HG03571 (cell line): ENCODE measurements around the gene ABLIM1.

ENCODE experiments used
- ATAC-seq: cut with Tn5 transposase; IDR thresholded peaks from one replicate; pipeline ENCODE4 v1.9.1; 2021; ENCODE audit not compliant: unreplicated experiment

ABLIM1 gene

GRCh38 chr10:114593816-114594468, 64.1 kb downstream of the ABLIM1 start:
- no peak for ATAC-seq

GRCh38 chr10:114593240-114593792, 64.8 kb downstream of the ABLIM1 start:
- no peak for ATAC-seq

- no peak for ATAC-seq
These were observed 67.1 kb downstream of the ABLIM1 start for GRCh38 chr10:114590993-114591392.

GRCh38 chr10:114584419-114584818, 73.7 kb downstream of the ABLIM1 start:
- ATAC-seq: no peak

GRCh38 chr10:114581071-114581470, 77.0 kb downstream of the ABLIM1 start:
- no peak for ATAC-seq

GRCh38 chr10:114577133-114577532, 80.9 kb downstream of the ABLIM1 start:
- no peak for ATAC-seq

- no peak for ATAC-seq
These were observed 81.4 kb downstream of the ABLIM1 start for GRCh38 chr10:114576716-114577115.

GRCh38 chr10:114576132-114576487, 82.0 kb downstream of the ABLIM1 start:
- no peak for ATAC-seq

- ATAC-seq: no peak
These were observed 82.5 kb downstream of the ABLIM1 start for GRCh38 chr10:114575417-114576131.

GRCh38 chr10:114573330-114574045, 84.6 kb downstream of the ABLIM1 start:
- no peak for ATAC-seq

- no peak for ATAC-seq
These were observed 86.6 kb downstream of the ABLIM1 start for GRCh38 chr10:114571316-114571999.

- ATAC-seq: no peak
These were observed 92.0 kb downstream of the ABLIM1 start for GRCh38 chr10:114566064-114566463.

- no peak for ATAC-seq
These were observed 93.0 kb downstream of the ABLIM1 start for GRCh38 chr10:114565066-114565465.

GRCh38 chr10:114561008-114561523, 97.0 kb downstream of the ABLIM1 start:
- no peak for ATAC-seq

GRCh38 chr10:114560144-114560543, 97.9 kb downstream of the ABLIM1 start:
- no peak for ATAC-seq

- ATAC-seq: no peak
These were observed 98.4 kb downstream of the ABLIM1 start for GRCh38 chr10:114559636-114560035.

- ATAC-seq: no peak
These were observed 100.2 kb downstream of the ABLIM1 start for GRCh38 chr10:114557854-114558253.

- no peak for ATAC-seq
These were observed 101.6 kb downstream of the ABLIM1 start for GRCh38 chr10:114556236-114557122.

- no peak for ATAC-seq
These were observed 104.6 kb downstream of the ABLIM1 start for GRCh38 chr10:114553436-114553835.

GRCh38 chr10:114552050-114552449, 106.0 kb downstream of the ABLIM1 start:
- ATAC-seq: no peak
